ENCODE data around the gene ATP1A2.

ATP1A2 gene

GRCh38 chr1:160130486-160130885 lies 14.9 kb downstream of the ATP1A2 start:
- H3K27ac ChIP-seq, result peak overlapping the region; percentile 74 to 93
- no peak for TF ChIP-seq CTCF (IDR thresholded peaks at IDR 0.05)
- H3K4me3 ChIP-seq, result no peak overlapping the region
- intact Hi-C loops (cut with DNase I; ENCODE audit: low total_unique reads), result no loop called here
- H3K4me1 ChIP-seq, result peaks cover 0 to 68% (median 27%) of the 10 kb centered on the region in 4 donors
- no peak for DNase-seq
- H3K36me3 ChIP-seq, result peaks cover 66 to 69% (median 67%) of the 10 kb centered on the region in 3 donors
- H3K27me3 ChIP-seq, result no peaks in the 10 kb centered on the region
- H3K9me3 ChIP-seq, result no peaks in the 10 kb centered on the region

DNA sequence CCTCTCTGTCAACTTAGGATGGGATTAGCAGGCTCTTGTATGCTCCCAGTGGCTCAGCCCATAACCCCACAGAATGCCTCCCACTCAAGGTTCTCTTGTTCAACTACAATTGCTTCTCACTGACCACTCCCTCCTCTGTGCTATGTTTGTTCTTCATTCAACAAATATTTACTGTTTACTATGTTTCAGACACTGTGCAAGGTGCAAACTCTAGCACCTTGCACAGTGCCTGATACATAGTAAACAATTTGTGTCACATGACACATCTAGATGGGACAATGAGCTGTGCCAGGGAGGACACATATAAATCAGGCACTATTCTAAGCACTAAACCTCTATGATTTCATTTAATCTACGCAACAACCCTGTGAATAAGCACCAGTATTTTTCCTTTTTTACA lies 15.4 kb downstream of the ATP1A2 start:
- peaks cover 65 to 69% (median 68%) of the 10 kb centered on the region in 3 donors for H3K36me3 ChIP-seq
- no peaks in the 10 kb centered on the region for H3K27me3 ChIP-seq
- intact Hi-C loops (cut with DNase I; ENCODE audit: low total_unique reads), result no loop called here
- DNase-seq, result no peak
- H3K4me1 ChIP-seq, result peaks cover 0 to 64% (median 26%) of the 10 kb centered on the region in 4 donors
- no peak overlapping the region for H3K4me3 ChIP-seq
- H3K9me3 ChIP-seq, result no peaks in the 10 kb centered on the region
- H3K27ac ChIP-seq, result peak overlapping the region; percentile 74 to 93
- no peak for TF ChIP-seq CTCF (IDR thresholded peaks at IDR 0.05)

- no peak for TF ChIP-seq CTCF (IDR thresholded peaks at IDR 0.05)
- intact Hi-C loops (cut with DNase I; ENCODE audit: low total_unique reads), result no loop called here
- Histone ChIP-seq H3K4me3 (no peak overlapping the region), H3K4me1 (peaks cover 0 to 64% (median 26%) of the 10 kb centered on the region in 4 donors), H3K27me3 (no peaks in the 10 kb centered on the region), H3K27ac (peak overlapping the region; percentile 74 to 93), H3K36me3 (peaks cover 65 to 70% (median 68%) of the 10 kb centered on the region in 3 donors), H3K9me3 (no peaks in the 10 kb centered on the region)
- DNase-seq, result peak; percentile 73 to 94
Observed at GRCh38 chr1:160131803-160132565, 16.4 kb downstream of the ATP1A2 start.

DNA sequence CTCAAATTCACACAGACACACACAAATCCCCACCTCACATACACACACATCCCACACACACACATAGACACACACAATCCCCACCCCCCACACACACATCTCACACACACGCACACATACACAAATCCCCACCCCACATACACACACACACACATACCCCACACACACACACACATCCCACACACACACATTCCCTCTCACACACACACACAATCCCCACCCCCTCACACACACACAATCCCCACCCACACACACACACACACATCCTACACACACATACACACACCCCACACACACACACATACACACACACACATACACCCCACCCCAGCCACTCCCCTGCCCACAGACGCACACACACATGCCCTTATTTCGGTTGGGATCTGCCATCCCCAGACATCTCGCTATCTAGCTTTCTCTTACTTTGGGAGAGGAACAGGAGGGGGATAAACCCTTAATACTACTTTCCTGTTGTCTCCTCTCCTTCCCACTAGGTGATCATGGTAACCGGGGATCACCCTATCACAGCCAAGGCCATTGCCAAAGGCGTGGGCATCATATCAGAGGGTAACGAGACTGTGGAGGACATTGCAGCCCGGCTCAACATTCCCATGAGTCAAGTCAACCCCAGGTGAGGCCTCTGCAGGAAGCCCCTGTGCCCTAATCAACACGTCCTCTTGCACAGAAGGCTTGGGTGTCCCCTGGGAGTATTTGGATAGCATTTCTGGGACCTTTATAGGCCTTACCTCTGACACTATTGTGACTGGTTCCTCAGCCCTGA lies 18.6 kb downstream of the ATP1A2 start:
- H3K36me3 ChIP-seq, result peaks cover 53 to 63% (median 53%) of the 10 kb centered on the region in 3 donors
- no peak for TF ChIP-seq CTCF (IDR thresholded peaks at IDR 0.05)
- H3K9me3 ChIP-seq, result no peaks in the 10 kb centered on the region
- no peaks in the 10 kb centered on the region for H3K27me3 ChIP-seq
- H3K4me3 ChIP-seq, result no peak overlapping the region
- H3K27ac ChIP-seq, result peak overlapping the region; percentile 74 to 93
- H3K4me1 ChIP-seq, result peaks cover 0 to 43% (median 22%) of the 10 kb centered on the region in 4 donors
- DNase-seq, result peak in 1 of 2 donors; percentile 38
- intact Hi-C loops (cut with DNase I; ENCODE audit: low total_unique reads), result no loop called here

GRCh38 chr1:160134791-160135572 lies 19.4 kb downstream of the ATP1A2 start:
- Histone ChIP-seq H3K9me3 (no peaks in the 10 kb centered on the region), H3K27me3 (no peaks in the 10 kb centered on the region), H3K36me3 (peaks cover 53 to 63% (median 53%) of the 10 kb centered on the region in 3 donors), H3K27ac (peak overlapping the region; percentile 74 to 93), H3K4me3 (no peak overlapping the region), H3K4me1 (peaks cover 0 to 35% (median 22%) of the 10 kb centered on the region in 4 donors)
- DNase-seq, result peak in 1 of 2 donors; percentile 53
- TF ChIP-seq CTCF (IDR thresholded peaks at IDR 0.05), result no peak
- intact Hi-C loops (cut with DNase I; ENCODE audit: low total_unique reads), result no loop called here
